ENCODE results near the gene OAS2.

OAS2 gene

GRCh38 chr12:112971248-112971647 is 7.1 kb upstream of the OAS2 start:
- no peak overlapping the region for H3K4ac ChIP-seq (ENCODE audit: low read depth, low read length)
- H2BK12ac ChIP-seq (ENCODE audit: low read length), result no peak overlapping the region
- H3K27me3 ChIP-seq (ENCODE audit: insufficient read depth, low read length), result no peaks in the 10 kb centered on the region
- H3K14ac ChIP-seq (ENCODE audit: low read length), result no peak overlapping the region
- H4K91ac ChIP-seq (ENCODE audit: low read depth, low read length), result no peak overlapping the region
- H4K12ac ChIP-seq (ENCODE audit: low read depth, low read length), result no peak overlapping the region
- H3K4me3 ChIP-seq (ENCODE audit: low read depth, low read length), result no peak overlapping the region
- H2BK5ac ChIP-seq (ENCODE audit: low read depth, low read length, poor library complexity), result no peak overlapping the region
- H3K9me3 ChIP-seq (ENCODE audit: insufficient read depth, low read depth, low read length), result no peaks in the 10 kb centered on the region
- H3K4me1 ChIP-seq (ENCODE audit: control insufficient read depth in 1 of 2, insufficient read depth in 2 of 2, low read length in 2 of 2), result no peaks in the 10 kb centered on the region
- no CpG with 5 or more reads among the region's 5 CpGs for WGBS (ENCODE audit: extremely low coverage, insufficient coverage, insufficient read length)
- H3K23ac ChIP-seq (ENCODE audit: low read length), result no peak overlapping the region
- no peak overlapping the region for H4K8ac ChIP-seq (ENCODE audit: low read depth, low read length)
- H3K4me2 ChIP-seq (ENCODE audit: low read length), result no peak overlapping the region
- no peak overlapping the region for H2BK120ac ChIP-seq (ENCODE audit: insufficient read depth, low read length, poor library complexity)
- H3K36me3 ChIP-seq (ENCODE audit: control insufficient read depth in 1 of 2, insufficient read depth in 2 of 2, low read length in 2 of 2), result no peaks in the 10 kb centered on the region
- no peak overlapping the region for H2AK5ac ChIP-seq (ENCODE audit: low read length)
- no peak overlapping the region for H3K9ac ChIP-seq (ENCODE audit: low read length)
- no peak overlapping the region for H2AFZ ChIP-seq (ENCODE audit: insufficient read depth, low read length, poor library complexity)
- no peaks in the 10 kb centered on the region for H3K79me2 ChIP-seq (ENCODE audit: control insufficient read depth, insufficient read depth, low read length, poor library complexity)
- no peak for DNase-seq
- no peaks in the 10 kb centered on the region for H3K79me1 ChIP-seq (ENCODE audit: low read length)
- no peak overlapping the region for H3K18ac ChIP-seq (ENCODE audit: low read length)
- no peak overlapping the region for H3K27ac ChIP-seq (ENCODE audit: low read depth, low read length)

DNA sequence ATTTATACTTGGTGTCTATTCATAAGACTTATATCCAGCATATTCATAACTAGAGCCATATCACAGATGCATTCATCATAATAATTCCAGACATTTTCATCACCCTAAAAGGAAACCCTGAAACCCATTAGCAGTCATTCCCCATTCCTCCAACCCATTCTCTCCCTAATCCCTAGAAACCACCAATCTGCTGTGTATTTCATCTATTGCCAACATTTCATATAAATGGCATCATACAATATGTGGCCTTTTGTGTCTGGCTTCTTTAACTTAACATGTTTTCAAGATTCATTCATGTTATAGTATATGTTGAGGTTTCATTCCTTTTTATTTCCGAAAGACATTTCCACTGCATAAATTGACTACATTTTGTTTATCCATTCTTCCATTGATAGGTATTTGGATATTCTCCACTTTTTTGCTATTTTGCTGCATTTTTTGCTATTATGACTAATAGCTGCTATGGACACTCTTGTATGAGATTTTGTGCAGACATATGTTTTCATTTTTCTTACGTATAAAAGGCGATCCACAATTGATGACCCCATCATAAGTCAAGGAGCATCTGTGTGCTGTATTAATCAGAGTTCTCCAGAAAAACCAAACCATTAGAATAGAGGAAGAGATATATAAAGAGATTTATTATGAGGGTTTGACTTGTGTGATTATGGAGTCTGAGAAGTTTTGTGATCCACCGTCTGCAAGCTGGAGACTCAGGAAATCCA is 5.1 kb upstream of the OAS2 start:
- Histone ChIP-seq H3K79me2 (ENCODE audit: control insufficient read depth, insufficient read depth, low read length, poor library complexity) (no peaks in the 10 kb centered on the region), H3K14ac (ENCODE audit: low read length) (no peak overlapping the region), H4K12ac (ENCODE audit: low read depth, low read length) (no peak overlapping the region), H2AFZ (ENCODE audit: insufficient read depth, low read length, poor library complexity) (no peak overlapping the region), H3K27ac (ENCODE audit: low read depth, low read length) (no peak overlapping the region), H3K27me3 (ENCODE audit: insufficient read depth, low read length) (no peaks in the 10 kb centered on the region), H3K36me3 (ENCODE audit: control insufficient read depth in 1 of 2, insufficient read depth in 2 of 2, low read length in 2 of 2) (no peaks in the 10 kb centered on the region), H3K79me1 (ENCODE audit: low read length) (no peaks in the 10 kb centered on the region), H3K9me3 (ENCODE audit: insufficient read depth, low read depth, low read length) (no peaks in the 10 kb centered on the region), H4K8ac (ENCODE audit: low read depth, low read length) (no peak overlapping the region), H3K23ac (ENCODE audit: low read length) (no peak overlapping the region), H3K4me2 (ENCODE audit: low read length) (no peak overlapping the region), H2BK120ac (ENCODE audit: insufficient read depth, low read length, poor library complexity) (no peak overlapping the region), H3K4ac (ENCODE audit: low read depth, low read length) (no peak overlapping the region), H2BK12ac (ENCODE audit: low read length) (no peak overlapping the region), H3K4me3 (ENCODE audit: low read depth, low read length) (no peak overlapping the region), H2BK5ac (ENCODE audit: low read depth, low read length, poor library complexity) (no peak overlapping the region), H3K18ac (ENCODE audit: low read length) (no peak overlapping the region), H3K4me1 (ENCODE audit: control insufficient read depth in 1 of 2, insufficient read depth in 2 of 2, low read length in 2 of 2) (no peaks in the 10 kb centered on the region), H3K9ac (ENCODE audit: low read length) (no peak overlapping the region), H2AK5ac (ENCODE audit: low read length) (no peak overlapping the region), H4K91ac (ENCODE audit: low read depth, low read length) (no peak overlapping the region)
- no peak for DNase-seq
- no CpG with 5 or more reads among the region's 4 CpGs for WGBS (ENCODE audit: extremely low coverage, insufficient coverage, insufficient read length)

- no peak overlapping the region for H2AFZ ChIP-seq (ENCODE audit: insufficient read depth, low read length, poor library complexity)
- no peak overlapping the region for H3K27ac ChIP-seq (ENCODE audit: low read depth, low read length)
- H2BK12ac ChIP-seq (ENCODE audit: low read length), result no peak overlapping the region
- H3K79me2 ChIP-seq (ENCODE audit: control insufficient read depth, insufficient read depth, low read length, poor library complexity), result no peaks in the 10 kb centered on the region
- WGBS (ENCODE audit: extremely low coverage, insufficient coverage, insufficient read length), result no CpG with 5 or more reads among the region's 5 CpGs
- no peaks in the 10 kb centered on the region for H3K27me3 ChIP-seq (ENCODE audit: insufficient read depth, low read length)
- H2AK5ac ChIP-seq (ENCODE audit: low read length), result no peak overlapping the region
- no peak overlapping the region for H3K4me2 ChIP-seq (ENCODE audit: low read length)
- H3K14ac ChIP-seq (ENCODE audit: low read length), result no peak overlapping the region
- no peaks in the 10 kb centered on the region for H3K79me1 ChIP-seq (ENCODE audit: low read length)
- no peaks in the 10 kb centered on the region for H3K36me3 ChIP-seq (ENCODE audit: control insufficient read depth in 1 of 2, insufficient read depth in 2 of 2, low read length in 2 of 2)
- no peak overlapping the region for H4K12ac ChIP-seq (ENCODE audit: low read depth, low read length)
- no peak for DNase-seq
- H3K4me3 ChIP-seq (ENCODE audit: low read depth, low read length), result no peak overlapping the region
- H3K9me3 ChIP-seq (ENCODE audit: insufficient read depth, low read depth, low read length), result no peaks in the 10 kb centered on the region
- no peak overlapping the region for H2BK120ac ChIP-seq (ENCODE audit: insufficient read depth, low read length, poor library complexity)
- no peaks in the 10 kb centered on the region for H3K4me1 ChIP-seq (ENCODE audit: control insufficient read depth in 1 of 2, insufficient read depth in 2 of 2, low read length in 2 of 2)
- no peak overlapping the region for H3K9ac ChIP-seq (ENCODE audit: low read length)
- no peak overlapping the region for H2BK5ac ChIP-seq (ENCODE audit: low read depth, low read length, poor library complexity)
- H3K23ac ChIP-seq (ENCODE audit: low read length), result no peak overlapping the region
- H4K8ac ChIP-seq (ENCODE audit: low read depth, low read length), result no peak overlapping the region
- H3K18ac ChIP-seq (ENCODE audit: low read length), result no peak overlapping the region
- no peak overlapping the region for H4K91ac ChIP-seq (ENCODE audit: low read depth, low read length)
- H3K4ac ChIP-seq (ENCODE audit: low read depth, low read length), result no peak overlapping the region
Measured at GRCh38 chr12:112973818-112974231, 4.5 kb upstream of the OAS2 start.

DNA sequence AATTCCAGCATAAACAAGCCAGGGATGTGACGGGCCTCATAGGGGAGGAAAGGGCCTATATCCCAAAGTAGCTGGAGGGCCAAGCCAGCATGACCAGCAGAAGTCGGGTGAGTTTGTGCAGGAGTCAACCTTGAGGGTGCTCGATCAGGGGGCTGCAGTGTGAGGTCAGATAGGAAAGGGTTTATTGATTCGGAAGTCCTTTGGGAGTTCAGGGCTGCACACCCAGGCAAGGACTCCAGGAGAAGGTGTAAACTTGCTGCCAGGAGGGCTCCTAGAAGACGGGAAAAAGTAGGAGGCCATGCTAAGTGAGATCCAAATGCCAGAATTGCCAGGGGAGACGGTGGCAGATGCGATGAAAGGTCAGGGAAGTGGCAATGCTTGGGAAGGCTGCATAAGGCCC is 3.4 kb upstream of the OAS2 start:
- Histone ChIP-seq H3K18ac (ENCODE audit: low read length) (no peak overlapping the region), H3K79me2 (ENCODE audit: control insufficient read depth, insufficient read depth, low read length, poor library complexity) (no peaks in the 10 kb centered on the region)
- peak in 1 of 2 donors; percentile 3 for DNase-seq

More for the DNA sequence above, 3.4 kb upstream of the OAS2 start:
- Histone ChIP-seq H2BK5ac (ENCODE audit: low read depth, low read length, poor library complexity) (no peak overlapping the region), H3K27ac (ENCODE audit: low read depth, low read length) (no peak overlapping the region), H3K14ac (ENCODE audit: low read length) (no peak overlapping the region), H3K9ac (ENCODE audit: low read length) (no peak overlapping the region), H3K9me3 (ENCODE audit: insufficient read depth, low read depth, low read length) (no peaks in the 10 kb centered on the region), H3K4ac (ENCODE audit: low read depth, low read length) (no peak overlapping the region), H3K27me3 (ENCODE audit: insufficient read depth, low read length) (no peaks in the 10 kb centered on the region), H4K8ac (ENCODE audit: low read depth, low read length) (no peak overlapping the region), H3K36me3 (ENCODE audit: control insufficient read depth in 1 of 2, insufficient read depth in 2 of 2, low read length in 2 of 2) (no peaks in the 10 kb centered on the region), H2AFZ (ENCODE audit: insufficient read depth, low read length, poor library complexity) (no peak overlapping the region), H4K91ac (ENCODE audit: low read depth, low read length) (no peak overlapping the region), H4K12ac (ENCODE audit: low read depth, low read length) (no peak overlapping the region), H3K4me2 (ENCODE audit: low read length) (no peak overlapping the region), H2BK120ac (ENCODE audit: insufficient read depth, low read length, poor library complexity) (no peak overlapping the region), H2BK12ac (ENCODE audit: low read length) (no peak overlapping the region), H2AK5ac (ENCODE audit: low read length) (no peak overlapping the region), H3K23ac (ENCODE audit: low read length) (no peak overlapping the region), H3K4me3 (ENCODE audit: low read depth, low read length) (no peak overlapping the region), H3K79me1 (ENCODE audit: low read length) (no peaks in the 10 kb centered on the region), H3K4me1 (ENCODE audit: control insufficient read depth in 1 of 2, insufficient read depth in 2 of 2, low read length in 2 of 2) (no peaks in the 10 kb centered on the region)
- WGBS (ENCODE audit: extremely low coverage, insufficient coverage, insufficient read length), result no CpG with 5 or more reads among the region's 7 CpGs

All from trophoblast cell (in vitro differentiated cells and primary cell).